ENCODE results near the gene DROSHA. TPM values are rescaled to one million over a fixed set of nuclear protein-coding genes. Genes with fewer than 3 reads are reported as not detected.
"Not testable (repeated sequence)": the region's sequence is repeated elsewhere in the genome, so short reads cannot be mapped to it uniquely, and the experiment has no call there.

The DROSHA gene
- polyA plus RNA-seq, 1 donor (not counting 4 experiments of a cell fraction or from before 2014, with no cell fraction given), result 39.9 TPM

GRCh38 chr5:31568302-31568835 is 36.5 kb upstream of the DROSHA start:
- TF ChIP-seq EZH2 (IDR thresholded peaks at IDR 0.05; ENCODE audit: low read length) (no peak), CTCF (optimal IDR thresholded peaks at IDR 0.05 in 1 of 3, IDR thresholded peaks at IDR 0.05 in 1 of 3, conservative IDR thresholded peaks at IDR 0.05 in 1 of 3; ENCODE audit: extremely low read depth in 1 of 3, insufficient read depth in 2 of 3, low read length in 3 of 3) (no peak)
- FAIRE-seq (no peak), DNase-seq (ENCODE audit: low read depth, low spot score) (no peak)

GRCh38 chr5:31566362-31566761 is 34.5 kb upstream of the DROSHA start:
- H3K9me3 ChIP-seq (ENCODE audit: control insufficient read depth, low read depth, low read length); H3K4me1 ChIP-seq (ENCODE audit: control insufficient read depth, extremely low read depth, insufficient read depth, low read length); H3K79me2 ChIP-seq (ENCODE audit: control insufficient read depth, insufficient read depth, low read length); H3K9me1 ChIP-seq (ENCODE audit: control insufficient read depth, extremely low read depth, insufficient read depth, low read length); dilution Hi-C loops (cut with MboI; ENCODE audit: extremely low pct_ligation_motif_present, low sequenced_read_pairs); H3K36me3 ChIP-seq (ENCODE audit: control insufficient read depth in 2 of 2, extremely low read depth in 1 of 2, insufficient read depth in 2 of 2, low read length in 2 of 2); H3K27ac ChIP-seq (ENCODE audit: control insufficient read depth, insufficient read depth, low read length); H3K4me2 ChIP-seq (ENCODE audit: control insufficient read depth, extremely low read depth, insufficient read depth, low read depth, low read length); H3K4me3 ChIP-seq (ENCODE audit: control insufficient read depth in 2 of 3, extremely low read depth in 1 of 3, insufficient read depth in 2 of 3, low read depth in 1 of 3, low read length in 3 of 3); DNase-seq (ENCODE audit: low read depth, low spot score); FAIRE-seq; H2AFZ ChIP-seq (ENCODE audit: control insufficient read depth, low read length); H3K9ac ChIP-seq (ENCODE audit: control insufficient read depth, extremely low read depth, insufficient read depth, low read length); H3K27me3 ChIP-seq (ENCODE audit: control insufficient read depth, extremely low read depth, insufficient read depth, low read length); H4K20me1 ChIP-seq (ENCODE audit: control insufficient read depth, extremely low read depth, insufficient read depth, low read length): not testable (repeated sequence)

More at GRCh38 chr5:31568302-31568835, 36.5 kb upstream of the DROSHA start:
- Histone ChIP-seq H2AFZ (ENCODE audit: control insufficient read depth, low read length) (no peak overlapping the region), H3K27me3 (ENCODE audit: control insufficient read depth, extremely low read depth, insufficient read depth, low read length) (no peaks in the 10 kb centered on the region), H4K20me1 (ENCODE audit: control insufficient read depth, extremely low read depth, insufficient read depth, low read length) (no peaks in the 10 kb centered on the region), H3K4me2 (ENCODE audit: control insufficient read depth, extremely low read depth, insufficient read depth, low read depth, low read length) (no peak overlapping the region), H3K27ac (ENCODE audit: control insufficient read depth, insufficient read depth, low read length) (no peak overlapping the region), H3K9ac (ENCODE audit: control insufficient read depth, extremely low read depth, insufficient read depth, low read length) (no peak overlapping the region), H3K36me3 (ENCODE audit: control insufficient read depth in 2 of 2, extremely low read depth in 1 of 2, insufficient read depth in 2 of 2, low read length in 2 of 2) (no peaks in the 10 kb centered on the region), H3K79me2 (ENCODE audit: control insufficient read depth, insufficient read depth, low read length) (no peaks in the 10 kb centered on the region), H3K4me1 (ENCODE audit: control insufficient read depth, extremely low read depth, insufficient read depth, low read length) (no peaks in the 10 kb centered on the region), H3K9me1 (ENCODE audit: control insufficient read depth, extremely low read depth, insufficient read depth, low read length) (no peaks in the 10 kb centered on the region), H3K9me3 (ENCODE audit: control insufficient read depth, low read depth, low read length) (no peaks in the 10 kb centered on the region), H3K4me3 (ENCODE audit: control insufficient read depth in 2 of 3, extremely low read depth in 1 of 3, insufficient read depth in 2 of 3, low read depth in 1 of 3, low read length in 3 of 3) (no peak overlapping the region)
- dilution Hi-C loops (cut with MboI; ENCODE audit: extremely low pct_ligation_motif_present, low sequenced_read_pairs), result no loop called here

GRCh38 chr5:31563216-31563615 is 31.3 kb upstream of the DROSHA start:
- no peak for TF ChIP-seq CTCF (optimal IDR thresholded peaks at IDR 0.05 in 1 of 3, IDR thresholded peaks at IDR 0.05 in 1 of 3, conservative IDR thresholded peaks at IDR 0.05 in 1 of 3; ENCODE audit: extremely low read depth in 1 of 3, insufficient read depth in 2 of 3, low read length in 3 of 3)
- TF ChIP-seq EZH2 (IDR thresholded peaks at IDR 0.05; ENCODE audit: low read length), result no peak
- dilution Hi-C loops (cut with MboI; ENCODE audit: extremely low pct_ligation_motif_present, low sequenced_read_pairs), result no loop called here
- no peak overlapping the region for H3K9ac ChIP-seq (ENCODE audit: control insufficient read depth, extremely low read depth, insufficient read depth, low read length)

More at GRCh38 chr5:31563216-31563615, 31.3 kb upstream of the DROSHA start:
- Histone ChIP-seq H3K9me1 (ENCODE audit: control insufficient read depth, extremely low read depth, insufficient read depth, low read length) (no peaks in the 10 kb centered on the region), H3K9me3 (ENCODE audit: control insufficient read depth, low read depth, low read length) (no peaks in the 10 kb centered on the region), H3K79me2 (ENCODE audit: control insufficient read depth, insufficient read depth, low read length) (no peaks in the 10 kb centered on the region), H2AFZ (ENCODE audit: control insufficient read depth, low read length) (no peak overlapping the region), H3K4me2 (ENCODE audit: control insufficient read depth, extremely low read depth, insufficient read depth, low read depth, low read length) (no peak overlapping the region), H3K4me1 (ENCODE audit: control insufficient read depth, extremely low read depth, insufficient read depth, low read length) (no peaks in the 10 kb centered on the region), H3K27me3 (ENCODE audit: control insufficient read depth, extremely low read depth, insufficient read depth, low read length) (no peaks in the 10 kb centered on the region), H4K20me1 (ENCODE audit: control insufficient read depth, extremely low read depth, insufficient read depth, low read length) (no peaks in the 10 kb centered on the region), H3K4me3 (ENCODE audit: control insufficient read depth in 2 of 3, extremely low read depth in 1 of 3, insufficient read depth in 2 of 3, low read depth in 1 of 3, low read length in 3 of 3) (no peak overlapping the region), H3K27ac (ENCODE audit: control insufficient read depth, insufficient read depth, low read length) (no peak overlapping the region), H3K36me3 (ENCODE audit: control insufficient read depth in 2 of 2, extremely low read depth in 1 of 2, insufficient read depth in 2 of 2, low read length in 2 of 2) (no peaks in the 10 kb centered on the region)
- no peak for DNase-seq (ENCODE audit: low read depth, low spot score)
- no peak for FAIRE-seq

All from keratinocyte (primary cell).